HG03565 (cell line): ENCODE data around the gene CLEC11A.
A peak's percentile ranks its signal among the peaks of the same experiment; 100 is the strongest.
"Not testable (repeated sequence)": the region's sequence is repeated elsewhere in the genome, so short reads cannot be mapped to it uniquely, and the experiment has no call there.

Source experiments
- ATAC-seq: cut with Tn5 transposase; IDR thresholded peaks from one replicate; pipeline ENCODE4 v1.9.1; 2021; ENCODE audit warnings: mild to moderate bottlenecking, moderate library complexity; ENCODE audit not compliant: unreplicated experiment

CLEC11A gene

GRCh38 chr19:50721441-50722137 is 1.6 kb upstream of the CLEC11A start:
- ATAC-seq, result no peak

DNA sequence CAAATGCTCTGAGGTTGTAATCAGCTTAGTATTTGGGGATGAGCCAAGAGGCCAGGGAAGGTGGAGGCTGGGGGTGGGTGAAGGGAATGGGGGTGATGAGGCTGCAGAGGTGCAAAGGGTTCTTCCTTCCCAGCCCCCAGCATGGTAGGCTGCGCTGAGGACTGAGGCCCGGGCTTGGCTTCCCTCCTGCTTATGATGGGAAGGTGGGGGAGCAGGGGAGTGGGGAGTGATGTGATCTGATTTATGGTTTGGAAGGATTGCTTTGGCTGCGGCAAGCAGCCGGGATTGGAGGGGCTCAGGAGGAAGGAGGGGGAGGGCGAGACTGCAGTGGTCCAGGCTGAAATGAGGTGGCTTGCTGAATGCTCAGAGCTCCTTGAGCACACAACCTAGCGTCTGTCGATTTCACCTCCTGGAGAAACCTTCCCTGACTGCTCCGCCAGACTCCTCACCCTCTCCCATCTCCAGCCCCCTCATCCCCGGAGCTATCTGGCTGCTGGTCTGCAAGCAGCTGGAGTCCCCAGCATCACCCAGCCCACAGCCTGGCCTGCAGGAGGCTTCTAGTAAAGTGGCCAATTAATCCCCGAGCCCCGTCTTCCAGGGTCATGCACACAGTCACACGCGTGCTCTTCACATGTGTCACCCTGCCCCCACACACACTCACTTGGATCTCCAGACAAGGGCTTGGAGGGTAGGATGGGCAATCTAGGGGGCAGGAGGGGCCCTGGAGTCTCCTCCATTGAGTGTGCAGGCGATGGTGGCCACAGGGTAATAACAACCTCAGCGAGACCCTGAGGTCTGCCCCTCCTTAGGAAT is 757 bp upstream of the CLEC11A start:
- ATAC-seq, result no peak

- no peak for ATAC-seq
Observed at GRCh38 chr19:50723735-50724521, 764 bp downstream of the CLEC11A start.

DNA sequence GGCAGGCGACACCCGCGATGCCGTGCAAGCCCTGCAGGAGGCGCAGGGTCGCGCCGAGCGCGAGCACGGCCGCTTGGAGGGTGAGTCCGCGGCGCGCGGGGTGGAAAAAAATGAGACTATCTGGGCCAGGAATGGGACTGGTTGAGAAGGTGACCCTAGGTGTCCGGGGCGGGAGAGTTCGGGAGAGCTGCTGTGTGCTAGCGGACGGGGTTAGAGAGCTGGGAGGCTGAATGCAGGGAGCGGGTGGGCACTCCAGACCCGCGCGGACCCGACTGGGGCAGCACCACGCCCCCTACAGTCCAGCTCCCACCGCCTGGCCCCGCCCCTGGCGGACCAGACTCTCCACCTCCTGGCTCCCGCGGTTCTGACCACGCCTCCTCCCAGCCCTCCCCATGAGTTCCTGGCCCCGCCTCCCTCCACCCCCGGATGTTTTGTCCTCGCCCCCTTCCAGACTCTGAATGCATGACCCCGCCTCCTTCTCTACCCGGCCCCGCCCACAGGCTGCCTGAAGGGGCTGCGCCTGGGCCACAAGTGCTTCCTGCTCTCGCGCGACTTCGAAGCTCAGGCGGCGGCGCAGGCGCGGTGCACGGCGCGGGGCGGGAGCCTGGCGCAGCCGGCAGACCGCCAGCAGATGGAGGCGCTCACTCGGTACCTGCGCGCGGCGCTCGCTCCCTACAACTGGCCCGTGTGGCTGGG is 1.5 kb downstream of the CLEC11A start:
- ATAC-seq, result peak; percentile 77

GRCh38 chr19:50725218-50725910 is 2.2 kb downstream of the CLEC11A start:
- ATAC-seq, result no peak

GRCh38 chr19:50725911-50726230 is 2.7 kb downstream of the CLEC11A start:
- no peak for ATAC-seq

- ATAC-seq, result no peak
Observed at GRCh38 chr19:50728084-50728737, 5.0 kb downstream of the CLEC11A start.

GRCh38 chr19:50729894-50730293 is 6.7 kb downstream of the CLEC11A start:
- ATAC-seq, result no peak

DNA sequence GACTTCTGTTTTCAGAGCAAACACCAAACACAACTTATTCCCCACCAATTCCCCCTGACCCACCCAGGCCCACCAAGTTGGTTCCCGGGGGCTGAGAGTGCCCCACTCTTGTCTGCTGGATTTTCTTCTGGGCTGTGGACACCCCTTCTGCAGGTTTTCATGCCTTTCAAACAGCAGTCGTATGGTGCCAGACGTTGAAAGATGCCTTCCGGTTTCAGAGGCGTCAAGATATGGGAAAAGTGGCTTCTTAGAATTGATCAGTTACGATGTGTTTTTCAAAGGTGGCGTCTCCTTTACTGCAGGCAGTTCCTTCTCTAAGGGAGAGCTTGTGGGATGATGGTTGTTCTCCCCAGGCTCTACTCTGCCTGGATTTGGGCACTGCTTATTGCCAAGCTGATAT is 12.7 kb downstream of the CLEC11A start:
- no peak for ATAC-seq

DNA sequence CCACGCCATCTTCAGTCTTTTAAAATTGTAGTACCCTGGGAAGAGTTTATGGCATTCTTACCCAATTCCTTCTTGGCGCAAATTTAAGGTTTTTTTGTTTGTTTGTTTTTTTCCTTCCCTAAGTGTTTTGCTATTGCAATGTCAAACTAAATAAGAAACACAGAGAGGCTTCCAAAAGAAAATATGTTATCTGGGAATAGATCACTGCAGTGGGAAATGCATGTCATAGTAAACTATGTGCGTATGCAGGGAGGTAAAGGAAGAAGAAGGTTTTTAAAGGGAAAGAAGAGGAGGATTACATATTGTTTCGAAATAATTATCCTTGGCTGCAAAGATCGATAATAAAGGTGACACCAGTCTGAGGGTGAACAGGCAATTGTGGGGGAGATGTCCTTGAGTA is 13.2 kb downstream of the CLEC11A start:
- no peak for ATAC-seq

GRCh38 chr19:50739132-50739913 is 16.2 kb downstream of the CLEC11A start:
- no peak for ATAC-seq

DNA sequence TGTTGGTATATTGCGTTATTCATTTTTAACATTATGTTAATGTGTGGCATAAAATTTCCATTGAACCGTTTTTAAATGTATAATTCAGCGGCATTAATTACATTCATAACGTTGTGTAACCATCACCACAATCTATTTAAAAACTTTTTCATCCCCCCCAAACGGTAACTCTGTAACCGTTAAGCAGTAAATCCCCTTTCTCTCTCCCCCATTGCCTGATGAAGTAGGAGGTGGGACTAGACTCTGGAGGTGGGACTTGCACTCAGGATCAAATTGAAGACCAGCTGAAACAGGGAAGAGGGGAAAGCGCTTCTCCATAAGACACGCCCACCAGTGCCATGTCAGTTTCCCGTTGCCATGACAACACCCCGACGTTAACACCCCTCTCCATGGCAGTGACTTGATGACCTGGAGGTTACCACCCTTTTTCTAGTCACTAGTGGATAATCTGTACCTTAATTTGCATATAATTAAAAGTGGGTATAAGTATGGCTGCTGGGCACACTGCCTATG is 16.8 kb downstream of the CLEC11A start:
- ATAC-seq, result no peak

DNA sequence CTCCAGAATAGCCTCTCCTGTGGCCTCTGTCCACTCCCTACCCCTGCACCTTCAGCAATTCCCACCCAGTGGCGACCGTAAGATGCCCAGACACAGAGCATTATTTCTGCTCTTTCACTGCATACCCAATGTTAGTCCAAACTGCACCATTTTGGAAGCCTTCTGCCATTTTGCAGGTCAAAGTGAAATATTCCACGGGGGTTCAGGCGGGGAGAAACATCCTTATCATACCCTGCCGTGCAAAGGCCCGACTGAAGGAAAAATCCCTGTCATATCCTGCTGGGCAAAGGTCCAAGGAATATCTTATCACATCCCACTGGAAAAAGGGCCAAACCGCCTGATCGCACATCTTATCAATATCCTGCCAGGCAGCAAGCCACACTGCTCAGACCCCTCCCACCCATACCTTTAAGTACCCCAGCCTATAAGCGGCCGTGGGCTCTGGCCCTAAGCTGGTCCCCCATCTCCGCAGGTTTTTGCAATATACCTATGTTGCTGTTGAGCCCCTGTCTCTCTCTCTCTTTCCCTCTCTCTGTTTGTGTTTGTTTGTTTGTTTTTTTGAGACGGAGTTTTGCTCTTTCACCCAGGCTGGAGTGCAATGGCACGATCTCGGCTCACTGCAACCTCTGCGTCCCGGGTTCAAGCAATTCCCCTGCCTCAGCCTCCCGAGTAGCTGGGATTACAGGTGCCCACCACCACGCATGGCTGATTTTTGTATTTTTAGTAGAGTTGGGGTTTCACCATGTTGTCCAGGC is 18.2 kb downstream of the CLEC11A start:
- ATAC-seq, result no peak

DNA sequence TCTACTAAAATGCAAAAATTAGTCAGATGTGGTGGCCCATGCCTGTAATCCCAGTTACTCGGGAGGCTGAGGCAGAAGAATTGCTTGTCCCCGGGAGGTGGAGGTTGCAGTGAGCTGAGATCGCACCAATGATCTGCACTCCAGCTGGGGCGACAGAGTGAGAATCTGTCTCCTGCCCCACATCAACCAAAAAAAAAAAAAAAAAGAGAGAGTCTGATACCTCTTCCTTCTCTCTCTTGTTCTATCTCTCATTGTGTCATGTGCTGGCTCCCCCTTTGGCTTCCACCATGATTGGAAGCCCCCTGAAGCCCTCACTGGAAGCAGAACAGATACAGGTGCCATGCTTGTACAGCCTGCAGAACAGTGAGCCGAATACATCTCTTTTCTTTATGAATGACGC is 20.4 kb downstream of the CLEC11A start:
- no peak for ATAC-seq

DNA sequence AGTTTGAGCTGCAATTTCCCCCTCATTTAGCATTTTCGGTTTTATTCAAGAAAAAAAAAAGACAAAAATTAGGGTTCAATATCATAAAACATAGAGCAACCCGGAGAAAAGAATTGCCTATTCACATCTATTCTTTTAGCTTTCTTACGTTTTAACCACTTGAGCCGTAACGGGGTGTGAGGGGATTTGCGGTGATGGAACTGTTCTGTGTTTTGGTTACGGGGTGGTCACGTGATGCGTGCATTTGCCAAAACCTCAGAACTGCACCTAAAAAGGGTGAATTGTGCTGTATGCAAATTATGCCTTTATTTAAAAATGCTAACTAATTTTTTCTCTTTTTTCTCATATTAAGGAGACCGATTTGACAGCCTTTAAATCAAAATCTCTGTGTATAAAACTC is 22.1 kb downstream of the CLEC11A start:
- ATAC-seq, result no peak

DNA sequence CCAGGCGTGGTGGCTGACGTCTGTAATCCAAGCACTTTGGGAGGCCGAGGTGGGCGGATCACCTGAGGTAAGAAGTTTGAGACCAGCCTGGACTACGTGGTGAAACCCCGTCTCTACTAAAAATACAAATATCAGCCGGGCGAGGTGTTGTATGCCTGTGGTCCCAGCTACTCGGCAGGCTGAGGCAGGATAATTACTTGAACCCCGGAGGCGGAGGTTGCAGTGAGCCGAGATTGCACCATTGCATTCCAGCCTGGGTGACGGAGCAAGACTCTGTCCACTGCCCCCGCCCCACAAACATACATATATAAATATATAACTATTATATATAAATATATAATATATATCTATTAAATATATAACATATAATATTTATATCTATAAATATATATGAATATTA is 24.0 kb downstream of the CLEC11A start:
- ATAC-seq, result not testable (repeated sequence)

GRCh38 chr19:50749490-50749889 is 26.3 kb downstream of the CLEC11A start:
- ATAC-seq, result no peak

DNA sequence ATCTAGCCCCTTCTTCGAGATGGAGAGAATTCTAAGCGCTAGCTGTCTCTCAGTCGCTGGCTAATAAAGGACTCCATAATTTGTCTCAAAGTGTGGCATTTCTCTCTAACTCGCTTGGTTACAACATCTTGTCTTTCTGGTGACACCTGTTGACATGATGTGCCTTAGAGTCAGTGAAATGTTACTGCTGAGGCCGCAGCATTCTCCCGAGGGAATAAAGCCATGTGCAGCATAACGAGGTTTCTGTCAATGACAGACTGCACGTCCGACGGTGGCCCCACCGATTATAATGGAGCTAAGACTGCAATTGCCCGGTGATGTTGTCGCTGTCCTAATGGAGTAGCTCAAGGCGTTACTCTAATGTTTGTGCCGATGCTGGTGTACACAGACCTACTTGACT is 26.8 kb downstream of the CLEC11A start:
- no peak for ATAC-seq
